HepG2 (cell line): Measurements from ENCODE around the gene SRC. TPM values are rescaled to one million over a fixed set of nuclear protein-coding genes. Genes with fewer than 3 reads are reported as not detected.

Experiments
- CEBPZ ChIP-seq: IDR thresholded peaks from 2 replicates; pipeline ENCODE4 v1.6.1; 2012; ENCODE audit warnings: low read length, improper control_type of control experiment
- E2F1 ChIP-seq: sonication (generic); formaldehyde crosslinking; IDR thresholded peaks from 2 replicates; pipeline ENCODE4 v1.5.0; 2020; ENCODE audit warnings: missing genetic modification reagents
- ETV6 ChIP-seq: sonication (generic); formaldehyde crosslinking; conservative IDR thresholded peaks from 2 replicates; pipeline ENCODE4 v1.4.0; 2020; ENCODE audit warnings: missing genetic modification reagents
- KDM1A ChIP-seq: IDR thresholded peaks from 2 replicates; pipeline ENCODE4 v1.6.1; 2016; ENCODE audit warnings: missing compliant biosample characterization
- MED13 ChIP-seq: sonication (generic); formaldehyde crosslinking; IDR thresholded peaks from 2 replicates; pipeline ENCODE4 v1.5.0; 2020; ENCODE audit warnings: missing genetic modification reagents
- PRPF4 ChIP-seq: fragments of 200-400 bp; formaldehyde crosslinking; IDR thresholded peaks from 2 replicates; pipeline ENCODE4 v1.6.1; 2016; ENCODE audit warnings: low read length, low read depth; ENCODE audit not compliant: poor library complexity, severe bottlenecking
- ZBTB2 ChIP-seq: sonication (generic); formaldehyde crosslinking; IDR thresholded peaks from 2 replicates; pipeline ENCODE4 v1.8.0; 2022; ENCODE audit warnings: low read depth, missing genetic modification reagents
- polyA plus RNA-seq, 8 experiments: library from polyadenylated mRNA; depleted of rRNA in 3 of 8; stranded (reverse) in 7 of 8; unstranded in 1 of 8; fragments of >200 nt; fragmentation: Illumina TruSeq in 4 of 8; extraction: Trizol in 4 of 8; gene quantifications; 2 replicates each; pipeline versions ENCODE4 v1.2.1 to v1.2.3, GENCODE V29; 2011 to 2016; ENCODE audit warnings: low read depth in 4 of 8, missing spikeins in 1 of 8, mixed read lengths in 1 of 8; ENCODE audit not compliant: insufficient read depth in 1 of 8
- total RNA-seq, 5 experiments: library from RNA; depleted of rRNA; stranded (reverse); fragments of >200 nt; fragmentation: Illumina TruSeq; extraction: Trizol; gene quantifications; 2 replicates each; pipeline ENCODE4 v1.2.3, GENCODE V29; 2016; ENCODE audit warnings: low read depth in 1 of 5

The SRC gene
- total and polyA plus RNA-seq, 2 of the 13 experiments (the other 11 are each of a cell fraction or from before 2014, with no cell fraction given): 54.7 to 192 TPM

- TF ChIP-seq CEBPZ (no peak), E2F1 (CRISPR knock-in tag) (0 out of 2 replicates have a peak, but pooled peaks have one; percentile 21), ETV6 (CRISPR knock-in tag) (0 out of 2 replicates have a peak, but pooled peaks have one; percentile 45), ZBTB2 (0 out of 2 replicates have a peak, but pooled peaks have one; percentile 38), PRPF4 (peak; percentile 41), KDM1A (peak; percentile 50; the same call in 1 of the 2 replicates), MED13 (CRISPR knock-in tag) (0 out of 2 replicates have a peak, but pooled peaks have one; percentile 18)
Observed at GRCh38 chr20:37380864-37381579, 35.1 kb downstream of the SRC start (continued).
